K562 (cell line): ENCODE results near the gene CEP192.

Experiments
- BRF2 ChIP-seq: IDR thresholded peaks from 3 replicates; pipeline ENCODE4 v1.6.1; 2011; ENCODE audit warnings: borderline replicate concordance, mild to moderate bottlenecking; ENCODE audit not compliant: insufficient read length, insufficient read depth
- CREB3 ChIP-seq: fragments of 450-650 bp; conservative IDR thresholded peaks from 2 replicates; pipeline ENCODE4 v1.6.1; 2016; ENCODE audit warnings: missing genetic modification characterization, low read depth, mild to moderate bottlenecking, missing compliant biosample characterization, moderate library complexity
- MYC ChIP-seq, 2 experiments: fragments of 250-450 bp in 1 of 2; sonication (Bioruptor Pico) in 1 of 2; IDR thresholded peaks; 2 replicates each; pipeline versions ENCODE4 v1.5.1 to v1.6.1; 2012 to 2021; ENCODE audit warnings: low read depth in 2 of 2, borderline replicate concordance in 1 of 2, improper control_type of control experiment in 1 of 2, low read length in 1 of 2, mild to moderate bottlenecking in 1 of 2, moderate library complexity in 1 of 2
- PRPF4 ChIP-seq: fragments of 200-400 bp; formaldehyde crosslinking; IDR thresholded peaks from one replicate; pipeline ENCODE4 v1.6.1; 2017; ENCODE audit warnings: low read length, low read depth, mild to moderate bottlenecking; ENCODE audit not compliant: insufficient read depth, poor library complexity, severe bottlenecking
- SPI1 ChIP-seq: IDR thresholded peaks from 2 replicates; pipeline ENCODE4 v1.6.1; 2011; ENCODE audit warnings: low read depth, low read length, control low read depth, borderline replicate concordance
- U2AF1 ChIP-seq: fragments of 200-400 bp; formaldehyde crosslinking; optimal IDR thresholded peaks from 2 replicates; pipeline ENCODE3; 2017; ENCODE audit warnings: mild to moderate bottlenecking, low read depth, low read length, moderate library complexity
- TF ChIP-seq, protein P1 (sequence below), 3 experiments: IDR thresholded peaks in 2 of 3; conservative IDR thresholded peaks in 1 of 3; 2 replicates each; pipeline ENCODE4 v1.5.1; 2011 to 2012; ENCODE audit warnings: low read length in 3 of 3, mild to moderate bottlenecking in 3 of 3, control low read depth in 2 of 3, improper control_type of control experiment in 1 of 3, inconsistent platforms in 1 of 3, low read depth in 1 of 3, mixed read lengths in 1 of 3, moderate library complexity in 1 of 3; ENCODE audit not compliant: insufficient read depth in 2 of 3

DNA sequence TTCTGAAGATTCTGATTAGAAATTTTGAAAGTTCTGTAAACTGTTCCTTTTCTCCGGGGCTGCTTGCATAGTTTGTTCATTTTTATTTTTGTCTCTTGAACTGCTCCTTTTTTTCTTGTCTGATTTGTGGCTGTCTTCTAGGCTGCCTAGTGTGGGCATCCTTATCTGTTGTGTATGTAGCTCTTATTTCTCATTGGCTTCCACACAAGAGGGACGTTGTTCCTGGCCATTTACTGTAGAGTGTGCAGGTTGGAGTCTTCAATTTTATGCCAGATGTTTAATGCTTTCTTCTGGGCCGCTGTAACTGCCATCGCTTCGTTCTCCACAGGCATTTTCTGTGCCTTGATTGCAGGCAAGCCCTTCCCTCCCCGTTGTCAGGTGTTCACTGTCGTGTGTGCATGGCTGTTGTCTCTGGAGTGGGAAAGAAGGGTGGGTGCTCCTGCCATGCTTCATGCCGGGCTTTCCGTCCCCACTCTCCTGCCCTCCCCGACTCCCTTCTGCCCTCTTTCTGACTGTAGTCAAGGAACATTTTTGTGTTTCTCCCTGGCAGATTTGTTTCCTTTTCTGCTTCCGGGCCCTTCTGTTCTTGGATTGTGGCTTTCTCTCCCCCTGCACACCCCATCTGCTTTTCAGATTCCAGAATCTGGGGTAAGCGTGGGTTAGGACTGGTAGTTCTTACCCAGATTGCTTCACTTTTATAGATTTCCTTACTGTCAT, 15.5 kb downstream of the CEP192 start:
- TF ChIP-seq, protein P1, sequence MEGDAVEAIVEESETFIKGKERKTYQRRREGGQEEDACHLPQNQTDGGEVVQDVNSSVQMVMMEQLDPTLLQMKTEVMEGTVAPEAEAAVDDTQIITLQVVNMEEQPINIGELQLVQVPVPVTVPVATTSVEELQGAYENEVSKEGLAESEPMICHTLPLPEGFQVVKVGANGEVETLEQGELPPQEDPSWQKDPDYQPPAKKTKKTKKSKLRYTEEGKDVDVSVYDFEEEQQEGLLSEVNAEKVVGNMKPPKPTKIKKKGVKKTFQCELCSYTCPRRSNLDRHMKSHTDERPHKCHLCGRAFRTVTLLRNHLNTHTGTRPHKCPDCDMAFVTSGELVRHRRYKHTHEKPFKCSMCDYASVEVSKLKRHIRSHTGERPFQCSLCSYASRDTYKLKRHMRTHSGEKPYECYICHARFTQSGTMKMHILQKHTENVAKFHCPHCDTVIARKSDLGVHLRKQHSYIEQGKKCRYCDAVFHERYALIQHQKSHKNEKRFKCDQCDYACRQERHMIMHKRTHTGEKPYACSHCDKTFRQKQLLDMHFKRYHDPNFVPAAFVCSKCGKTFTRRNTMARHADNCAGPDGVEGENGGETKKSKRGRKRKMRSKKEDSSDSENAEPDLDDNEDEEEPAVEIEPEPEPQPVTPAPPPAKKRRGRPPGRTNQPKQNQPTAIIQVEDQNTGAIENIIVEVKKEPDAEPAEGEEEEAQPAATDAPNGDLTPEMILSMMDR (IDR thresholded peaks at IDR 0.05 in 2 of 3, conservative IDR thresholded peaks at IDR 0.05 in 1 of 3; ENCODE audit: insufficient read depth in 2 of 3, low read depth in 1 of 3, low read length in 3 of 3) = no peak
- TF ChIP-seq U2AF1 (no peak), BRF2 (no peak), SPI1 (no peak), CREB3 (tag) (no peak), PRPF4 (no peak), MYC (IDR thresholded peaks at IDR 0.05; ENCODE audit: low read depth, low read length) (no peak), MYC (CRISPR knock-in tag; IDR thresholded peaks at IDR 0.05; ENCODE audit: borderline replicate concordance, low read depth) (no peak)
